ENCODE data around the gene SH2D5.
A peak's percentile ranks its signal among the peaks of the same experiment; 100 is the strongest.

Gene SH2D5

DNA sequence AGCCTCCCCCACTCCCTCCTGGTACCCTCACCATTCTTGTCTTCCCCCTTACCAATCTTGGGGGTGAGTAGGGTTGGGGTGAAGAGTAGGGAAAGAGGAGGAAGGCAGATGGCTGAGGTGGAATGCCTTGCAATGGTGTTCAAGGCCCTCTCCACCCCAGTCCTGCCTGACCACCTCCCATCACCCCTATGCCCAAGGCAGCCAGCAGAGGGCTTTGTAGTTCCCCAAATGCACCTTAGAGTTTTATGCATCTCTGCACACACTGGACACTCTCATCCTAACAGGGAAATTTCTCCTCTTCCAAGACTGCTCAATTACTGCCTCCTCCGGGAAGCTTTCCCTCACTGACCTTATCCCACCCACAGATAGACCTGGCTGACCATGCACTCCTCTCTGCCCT, 30.1 kb downstream of the SH2D5 start:
- H3K4me3 ChIP-seq (ENCODE audit: low read depth, low read length): no peak overlapping the region
- peak; percentile 59 for TF ChIP-seq CTCF (IDR thresholded peaks at IDR 0.05; ENCODE audit: low read depth, low read length, missing control alignments)
- no peak for DNase-seq (ENCODE audit: low read depth)
- in situ Hi-C loops (cut with HindIII; ENCODE audit: low sequenced_read_pairs): no loop called here

DNA sequence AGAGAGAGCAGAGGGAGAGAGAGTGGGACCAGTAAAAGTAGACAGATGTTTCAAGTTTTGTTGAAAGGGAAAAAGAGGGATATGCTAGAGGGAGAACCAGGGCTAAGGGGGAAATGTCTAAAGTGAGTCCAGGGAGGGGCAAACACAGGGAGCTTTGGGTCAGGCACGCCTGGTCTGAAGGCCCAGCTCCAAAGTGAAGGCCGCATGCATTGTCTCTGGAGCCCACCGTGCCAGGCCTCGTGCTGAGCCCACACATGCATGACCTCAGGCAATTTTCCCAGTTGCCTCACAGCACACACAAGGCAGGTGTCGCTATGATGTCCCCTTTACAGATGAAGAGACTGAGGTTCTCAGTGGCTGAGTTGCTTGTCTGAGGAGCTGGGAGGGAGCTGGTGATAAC, 30.7 kb downstream of the SH2D5 start:
- DNase-seq (ENCODE audit: low read depth): no peak
- TF ChIP-seq CTCF (IDR thresholded peaks at IDR 0.05; ENCODE audit: low read depth, low read length, missing control alignments): no peak
- no peak overlapping the region for H3K4me3 ChIP-seq (ENCODE audit: low read depth, low read length)
- in situ Hi-C loops (cut with HindIII; ENCODE audit: low sequenced_read_pairs): no loop called here

DNA sequence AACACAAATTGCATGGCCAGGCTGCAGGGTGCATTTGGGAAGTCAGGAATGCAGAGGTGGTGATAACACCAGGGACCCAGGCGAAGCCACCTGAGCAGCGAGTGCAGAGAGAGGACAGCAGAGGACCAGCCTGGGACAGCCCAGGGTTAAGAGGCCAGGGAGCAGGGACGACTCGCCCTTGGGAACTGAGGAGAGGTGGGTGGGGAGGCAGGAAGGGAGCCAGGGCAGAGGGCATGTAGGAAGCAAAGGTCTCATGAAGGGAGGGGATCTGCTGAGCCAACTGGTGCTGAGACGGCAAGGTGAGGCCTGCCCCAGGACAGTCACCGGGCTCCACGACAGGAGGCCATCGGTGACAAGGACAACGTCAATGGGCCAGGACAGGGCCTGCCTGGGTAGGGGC, 31.1 kb downstream of the SH2D5 start:
- no peak overlapping the region for H3K4me3 ChIP-seq (ENCODE audit: low read depth, low read length)
- in situ Hi-C loops (cut with HindIII; ENCODE audit: low sequenced_read_pairs): no loop called here
- TF ChIP-seq CTCF (IDR thresholded peaks at IDR 0.05; ENCODE audit: low read depth, low read length, missing control alignments): no peak
- no peak for DNase-seq (ENCODE audit: low read depth)

- no peak overlapping the region for H3K4me3 ChIP-seq (ENCODE audit: low read depth, low read length)
- TF ChIP-seq CTCF (IDR thresholded peaks at IDR 0.05; ENCODE audit: low read depth, low read length, missing control alignments): no peak
- no peak for DNase-seq (ENCODE audit: low read depth)
- in situ Hi-C loops (cut with HindIII; ENCODE audit: low sequenced_read_pairs): no loop called here
Measured at GRCh38 chr1:20700636-20701215, 31.8 kb downstream of the SH2D5 start.

DNA sequence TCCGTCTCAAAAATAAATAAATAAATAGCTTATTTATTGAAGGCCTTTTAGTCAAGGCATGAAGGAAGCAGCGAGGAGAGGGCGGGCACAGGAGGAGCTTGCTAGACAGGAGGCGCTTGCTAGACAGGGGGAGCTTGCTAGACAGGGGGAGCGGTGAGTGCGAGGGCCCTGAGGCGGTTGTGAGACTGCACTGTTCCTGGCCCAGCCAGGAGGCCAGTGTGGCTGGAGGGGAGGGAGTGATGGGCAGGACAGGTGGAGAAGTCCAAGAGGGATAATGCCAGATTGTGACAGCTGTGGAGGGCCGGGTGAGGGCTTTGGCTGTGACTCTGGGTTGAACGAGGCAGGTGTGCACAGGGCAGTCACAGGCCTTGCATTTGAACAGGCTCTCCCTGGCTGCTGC, 32.9 kb downstream of the SH2D5 start:
- DNase-seq (ENCODE audit: low read depth): no peak
- TF ChIP-seq CTCF (IDR thresholded peaks at IDR 0.05; ENCODE audit: low read depth, low read length, missing control alignments): no peak
- in situ Hi-C loops (cut with HindIII; ENCODE audit: low sequenced_read_pairs): no loop called here
- H3K4me3 ChIP-seq (ENCODE audit: low read depth, low read length): no peak overlapping the region

DNA sequence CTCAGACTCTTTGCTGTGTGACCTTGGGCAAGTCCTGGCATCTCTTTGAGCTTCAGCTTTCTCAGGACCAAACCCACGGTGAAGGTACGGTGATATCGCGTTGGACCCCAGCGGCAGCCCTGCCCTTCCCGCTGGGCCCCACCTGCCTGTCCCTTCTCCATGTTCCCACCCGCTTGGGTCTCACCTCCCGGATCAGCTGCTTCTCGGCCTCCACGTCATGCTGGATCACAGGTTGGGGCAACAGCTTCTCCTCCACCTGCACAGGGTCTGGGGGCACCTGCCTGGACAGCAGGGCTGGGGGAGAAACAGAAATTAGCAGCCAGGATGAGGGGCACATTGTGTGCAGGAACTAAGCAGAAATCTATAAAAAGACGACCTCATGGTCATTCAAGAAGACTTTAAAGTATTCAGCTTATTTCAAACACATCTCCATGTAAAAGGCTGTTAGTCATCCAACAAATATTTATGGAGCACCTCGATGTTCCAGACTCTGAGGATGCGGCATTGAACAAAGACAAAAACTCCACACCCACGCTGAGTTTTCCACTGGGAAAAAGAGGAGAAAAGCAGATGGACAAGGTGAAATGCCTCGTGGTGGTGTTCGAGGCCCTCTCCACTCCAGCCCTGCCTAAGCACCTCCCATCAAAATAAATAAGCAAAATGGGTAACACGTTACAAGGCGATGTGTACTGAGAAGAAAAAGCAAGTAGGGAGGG, 34.1 kb downstream of the SH2D5 start:
- TF ChIP-seq CTCF (IDR thresholded peaks at IDR 0.05; ENCODE audit: low read depth, low read length, missing control alignments): no peak
- in situ Hi-C loops (cut with HindIII; ENCODE audit: low sequenced_read_pairs): no loop called here
- H3K4me3 ChIP-seq (ENCODE audit: low read depth, low read length): no peak overlapping the region
- peak; percentile 12 for DNase-seq (ENCODE audit: low read depth)
